HEK293 (cell line): ENCODE data around the gene TSHZ3.
A peak's percentile ranks its signal among the peaks of the same experiment; 100 is the strongest.

Experiments used
- CTCF ChIA-PET: fragments of 350-600 bp; formaldehyde crosslinking; extraction: SDS; loops from one replicate; lab custom pipeline; 2021; ENCODE audit warnings: antibody characterized with exemption; lab: Yijun Ruan, JAX
- POLR2A ChIA-PET: fragments of 300-600 bp; formaldehyde crosslinking; extraction: SDS; loops from one replicate; lab custom pipeline; 2020; ENCODE audit warnings: antibody characterized with exemption, inconsistent platforms; lab: Yijun Ruan, JAX
- H3K27ac ChIP-seq: fragments of 200-500 bp; sonication (Bioruptor generic); 2 replicates; pipeline ENCODE4 v1.5.1; 2014; ENCODE audit warnings: low read depth, low read length, control low read depth, inconsistent platforms; ENCODE audit errors: extremely low read depth
- H3K36me3 ChIP-seq, 2 experiments: fragments of 200-500 bp in 1 of 2; sonication (Bioruptor generic) in 1 of 2; 1 replicate in 1 of 2; 2 replicates in 1 of 2; pipeline ENCODE4 v1.5.1; 2014 to 2017; ENCODE audit warnings: inconsistent platforms in 2 of 2, low read length in 2 of 2; ENCODE audit not compliant: control insufficient read depth in 2 of 2, insufficient read depth in 1 of 2
- H3K4me1 ChIP-seq: fragments of 200-500 bp; sonication (Bioruptor generic); 2 replicates; pipeline ENCODE4 v1.5.1; 2014; ENCODE audit warnings: mild to moderate bottlenecking, low read length, inconsistent platforms; ENCODE audit not compliant: control insufficient read depth, insufficient read depth
- H3K4me3 ChIP-seq: 2 replicates; pipeline ENCODE4 v1.5.1; 2011; ENCODE audit warnings: low read depth, mild to moderate bottlenecking, control low read depth, low read length, moderate library complexity
- H3K9me3 ChIP-seq: fragments of 200-500 bp; sonication (Bioruptor generic); 2 replicates; pipeline ENCODE4 v1.5.1; 2014; ENCODE audit warnings: low read depth, low read length, inconsistent platforms; ENCODE audit not compliant: control insufficient read depth, insufficient read depth
- BCL11A ChIP-seq: fragments of 450-650 bp; formaldehyde crosslinking; IDR thresholded peaks from 2 replicates; pipeline ENCODE4 v1.5.1; 2016; ENCODE audit warnings: low read depth, missing biosample characterization, missing genetic modification characterization
- GLIS1 ChIP-seq: fragments of 450-650 bp; formaldehyde crosslinking; IDR thresholded peaks from 2 replicates; pipeline ENCODE4 v1.5.1; 2016; ENCODE audit warnings: missing biosample characterization, missing genetic modification characterization
- KLF8 ChIP-seq: fragments of 450-650 bp; formaldehyde crosslinking; IDR thresholded peaks from 2 replicates; pipeline ENCODE4 v1.5.1; 2016; ENCODE audit warnings: missing biosample characterization, missing genetic modification characterization
- SP2 ChIP-seq: fragments of 450-650 bp; formaldehyde crosslinking; IDR thresholded peaks from 2 replicates; pipeline ENCODE4 v1.5.1; 2016; ENCODE audit warnings: missing biosample characterization, missing genetic modification characterization
- ZNF155 ChIP-seq: fragments of 450-650 bp; formaldehyde crosslinking; IDR thresholded peaks from 2 replicates; pipeline ENCODE4 v1.5.1; 2016; ENCODE audit warnings: missing biosample characterization, missing genetic modification characterization
- ZNF223 ChIP-seq: fragments of 450-650 bp; formaldehyde crosslinking; IDR thresholded peaks from 2 replicates; pipeline ENCODE4 v1.5.1; 2016; ENCODE audit warnings: missing biosample characterization, missing genetic modification characterization
- ZNF266 ChIP-seq: fragments of 450-650 bp; formaldehyde crosslinking; IDR thresholded peaks from 2 replicates; pipeline ENCODE4 v1.5.1; 2016; ENCODE audit warnings: missing biosample characterization, missing genetic modification characterization, low read depth
- ZNF350 ChIP-seq: fragments of 450-650 bp; formaldehyde crosslinking; IDR thresholded peaks from 2 replicates; pipeline ENCODE4 v1.5.0; 2017; ENCODE audit warnings: missing biosample characterization, mild to moderate bottlenecking, missing genetic modification characterization
- ZNF366 ChIP-seq: fragments of 450-650 bp; formaldehyde crosslinking; conservative IDR thresholded peaks from 2 replicates; pipeline ENCODE4 v1.5.1; 2016; ENCODE audit warnings: missing biosample characterization, missing genetic modification characterization
- ZNF488 ChIP-seq: fragments of 450-650 bp; formaldehyde crosslinking; IDR thresholded peaks from 2 replicates; pipeline ENCODE4 v1.5.1; 2016; ENCODE audit warnings: missing biosample characterization, missing genetic modification characterization
- ZNF501 ChIP-seq: fragments of 450-650 bp; formaldehyde crosslinking; IDR thresholded peaks from 2 replicates; pipeline ENCODE4 v1.5.1; 2016; ENCODE audit warnings: missing biosample characterization, missing genetic modification characterization
- ZNF548 ChIP-seq: fragments of 450-650 bp; formaldehyde crosslinking; IDR thresholded peaks from 2 replicates; pipeline ENCODE4 v1.5.1; 2016; ENCODE audit warnings: missing biosample characterization, missing genetic modification characterization
- ZNF747 ChIP-seq: fragments of 450-650 bp; formaldehyde crosslinking; IDR thresholded peaks from 2 replicates; pipeline ENCODE4 v1.5.1; 2016; ENCODE audit warnings: missing biosample characterization, missing genetic modification characterization
- ZSCAN16 ChIP-seq: fragments of 450-650 bp; formaldehyde crosslinking; IDR thresholded peaks from 2 replicates; pipeline ENCODE4 v1.5.1; 2016; ENCODE audit warnings: missing biosample characterization, missing genetic modification characterization
- TF ChIP-seq, protein P1 (sequence below): fragments of 450-650 bp; formaldehyde crosslinking; IDR thresholded peaks from 2 replicates; pipeline ENCODE4 v1.5.1; 2016; ENCODE audit warnings: missing biosample characterization, missing genetic modification characterization, borderline replicate concordance
- TF ChIP-seq, protein P2 (sequence below): fragments of 450-650 bp; formaldehyde crosslinking; IDR thresholded peaks from 2 replicates; pipeline ENCODE4 v1.5.1; 2016; ENCODE audit warnings: missing biosample characterization, missing genetic modification characterization
- TF ChIP-seq, protein P3 (sequence below): fragments of 450-650 bp; formaldehyde crosslinking; IDR thresholded peaks from 2 replicates; pipeline ENCODE4 v1.5.1; 2016; ENCODE audit warnings: missing biosample characterization, missing genetic modification characterization
- TF ChIP-seq, protein P4 (sequence below): fragments of 450-650 bp; formaldehyde crosslinking; IDR thresholded peaks from 2 replicates; pipeline ENCODE4 v1.5.1; 2016; ENCODE audit warnings: missing biosample characterization, missing genetic modification characterization
- TF ChIP-seq, protein P5 (sequence below): fragments of 450-650 bp; formaldehyde crosslinking; IDR thresholded peaks from 2 replicates; pipeline ENCODE4 v1.5.1; 2017; ENCODE audit warnings: missing biosample characterization, missing genetic modification characterization

TSHZ3 gene

DNA sequence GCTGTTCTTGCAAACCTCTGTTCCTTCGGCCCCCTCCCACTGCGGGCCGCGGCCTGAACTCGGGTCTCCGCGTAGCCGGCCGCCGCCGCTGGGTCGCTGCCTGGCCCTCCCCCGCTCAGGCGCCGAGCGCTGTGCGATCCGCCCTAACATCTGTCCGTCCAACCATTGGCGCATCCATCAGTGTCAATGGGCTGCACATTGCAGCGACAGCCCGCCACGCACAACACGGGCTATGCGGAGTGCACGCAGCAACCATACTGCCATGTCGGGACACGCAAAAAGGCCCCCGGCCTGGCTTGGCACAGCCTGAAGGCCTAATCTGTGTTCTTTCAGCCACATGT is 2.6 kb upstream of the TSHZ3 start:
- TF ChIP-seq BCL11A (tag by site-specific recombination) = no peak
- TF ChIP-seq ZNF155 = no peak
- TF ChIP-seq ZNF266 = no peak
- no peak for TF ChIP-seq SP2
- no peak for TF ChIP-seq ZNF488 (tag by site-specific recombination)
- TF ChIP-seq ZNF548 (tag by site-specific recombination) = no peak
- peaks cover 0 to 4% of the 10 kb centered on the region in 2 experiments; a peak in 1 of 3 replicates for H3K36me3 ChIP-seq
- H3K4me1 ChIP-seq = peaks cover 28% of the 10 kb centered on the region
- peak overlapping the region; percentile 97; the same call in 1 of the 2 replicates for H3K27ac ChIP-seq
- H3K4me3 ChIP-seq = no peak overlapping the region
- H3K9me3 ChIP-seq = no peaks in the 10 kb centered on the region
- ChIA-PET POLR2A (no interaction called here), CTCF (interaction anchor here (0.7 to 1.0 kb wide), 2 partner anchors 297 to 682 kb away, joined by 4 read pairs; no protein-coding TSS in a partner anchor)

DNA sequence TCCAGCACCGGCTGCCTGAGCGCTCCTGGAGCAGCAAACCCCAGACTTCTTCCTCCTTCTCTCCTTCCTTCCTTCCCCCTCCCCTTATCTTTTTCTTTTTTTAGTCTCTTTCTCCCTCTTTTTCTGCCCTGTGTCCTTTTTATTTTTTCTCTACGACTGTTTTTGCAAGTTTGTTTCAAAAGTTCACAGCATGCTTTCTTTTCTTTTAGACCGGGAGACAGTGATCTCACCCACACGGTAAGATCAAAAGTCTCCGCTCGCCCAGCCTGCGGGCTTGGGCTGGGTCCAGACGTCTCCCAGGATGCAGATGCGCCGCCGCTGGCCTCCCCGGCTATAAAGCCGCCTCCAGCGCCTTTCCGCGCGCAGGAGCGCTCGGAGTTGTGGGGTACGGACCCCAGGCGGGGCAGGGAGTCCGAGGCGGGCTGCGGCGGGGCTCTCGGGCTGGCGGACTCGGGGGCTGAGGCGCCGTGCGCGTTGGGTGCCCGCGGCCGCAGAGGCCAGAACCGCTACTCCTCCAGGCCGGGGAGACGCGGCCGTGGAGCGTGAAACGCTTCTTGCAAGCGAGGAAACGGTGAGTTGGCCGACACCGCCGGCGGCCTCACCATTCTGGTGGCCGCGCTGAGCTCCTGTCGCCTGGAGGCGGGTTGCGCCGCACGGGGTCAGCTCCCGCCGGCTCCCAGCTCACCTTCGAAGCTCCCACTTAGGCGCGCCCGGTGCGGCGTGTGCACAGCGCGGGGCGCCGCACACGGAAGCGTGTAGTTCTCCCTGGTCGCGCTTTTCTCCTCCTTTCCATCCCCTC is 2.0 kb upstream of the TSHZ3 start:
- Histone ChIP-seq H3K4me3 (peak overlapping the region; percentile 63), H3K4me1 (peaks cover 22% of the 10 kb centered on the region), H3K27ac (peak overlapping the region; percentile 97), H3K9me3 (no peaks in the 10 kb centered on the region), H3K36me3 (peaks cover 0 to 4% of the 10 kb centered on the region in 2 experiments; a peak in 1 of 3 replicates)
- CTCF ChIA-PET = interaction anchor here (1.0 to 2.0 kb wide), 2 partner anchors 13 to 297 kb away, joined by 4 to 9 read pairs; no protein-coding TSS in a partner anchor
- POLR2A ChIA-PET = interaction anchor here (0.8 to 2.1 kb wide), 3 partner anchors 11 to 137 kb away, joined by 3 to 10 read pairs (median 4); no protein-coding TSS in a partner anchor
- TF ChIP-seq KLF8 (peak; percentile 70), ZNF223 (tag by site-specific recombination) (no peak), ZNF501 (tag by site-specific recombination) (no peak), ZNF350 (tag by site-specific recombination) (no peak), ZNF366 (tag by site-specific recombination) (peak; percentile 92), ZNF747 (tag by site-specific recombination) (no peak), GLIS1 (tag by site-specific recombination) (peak; percentile 73), ZSCAN16 (tag by site-specific recombination) (peak; percentile 13; the same call in 1 of the 2 replicates)
- TF ChIP-seq, protein P1, sequence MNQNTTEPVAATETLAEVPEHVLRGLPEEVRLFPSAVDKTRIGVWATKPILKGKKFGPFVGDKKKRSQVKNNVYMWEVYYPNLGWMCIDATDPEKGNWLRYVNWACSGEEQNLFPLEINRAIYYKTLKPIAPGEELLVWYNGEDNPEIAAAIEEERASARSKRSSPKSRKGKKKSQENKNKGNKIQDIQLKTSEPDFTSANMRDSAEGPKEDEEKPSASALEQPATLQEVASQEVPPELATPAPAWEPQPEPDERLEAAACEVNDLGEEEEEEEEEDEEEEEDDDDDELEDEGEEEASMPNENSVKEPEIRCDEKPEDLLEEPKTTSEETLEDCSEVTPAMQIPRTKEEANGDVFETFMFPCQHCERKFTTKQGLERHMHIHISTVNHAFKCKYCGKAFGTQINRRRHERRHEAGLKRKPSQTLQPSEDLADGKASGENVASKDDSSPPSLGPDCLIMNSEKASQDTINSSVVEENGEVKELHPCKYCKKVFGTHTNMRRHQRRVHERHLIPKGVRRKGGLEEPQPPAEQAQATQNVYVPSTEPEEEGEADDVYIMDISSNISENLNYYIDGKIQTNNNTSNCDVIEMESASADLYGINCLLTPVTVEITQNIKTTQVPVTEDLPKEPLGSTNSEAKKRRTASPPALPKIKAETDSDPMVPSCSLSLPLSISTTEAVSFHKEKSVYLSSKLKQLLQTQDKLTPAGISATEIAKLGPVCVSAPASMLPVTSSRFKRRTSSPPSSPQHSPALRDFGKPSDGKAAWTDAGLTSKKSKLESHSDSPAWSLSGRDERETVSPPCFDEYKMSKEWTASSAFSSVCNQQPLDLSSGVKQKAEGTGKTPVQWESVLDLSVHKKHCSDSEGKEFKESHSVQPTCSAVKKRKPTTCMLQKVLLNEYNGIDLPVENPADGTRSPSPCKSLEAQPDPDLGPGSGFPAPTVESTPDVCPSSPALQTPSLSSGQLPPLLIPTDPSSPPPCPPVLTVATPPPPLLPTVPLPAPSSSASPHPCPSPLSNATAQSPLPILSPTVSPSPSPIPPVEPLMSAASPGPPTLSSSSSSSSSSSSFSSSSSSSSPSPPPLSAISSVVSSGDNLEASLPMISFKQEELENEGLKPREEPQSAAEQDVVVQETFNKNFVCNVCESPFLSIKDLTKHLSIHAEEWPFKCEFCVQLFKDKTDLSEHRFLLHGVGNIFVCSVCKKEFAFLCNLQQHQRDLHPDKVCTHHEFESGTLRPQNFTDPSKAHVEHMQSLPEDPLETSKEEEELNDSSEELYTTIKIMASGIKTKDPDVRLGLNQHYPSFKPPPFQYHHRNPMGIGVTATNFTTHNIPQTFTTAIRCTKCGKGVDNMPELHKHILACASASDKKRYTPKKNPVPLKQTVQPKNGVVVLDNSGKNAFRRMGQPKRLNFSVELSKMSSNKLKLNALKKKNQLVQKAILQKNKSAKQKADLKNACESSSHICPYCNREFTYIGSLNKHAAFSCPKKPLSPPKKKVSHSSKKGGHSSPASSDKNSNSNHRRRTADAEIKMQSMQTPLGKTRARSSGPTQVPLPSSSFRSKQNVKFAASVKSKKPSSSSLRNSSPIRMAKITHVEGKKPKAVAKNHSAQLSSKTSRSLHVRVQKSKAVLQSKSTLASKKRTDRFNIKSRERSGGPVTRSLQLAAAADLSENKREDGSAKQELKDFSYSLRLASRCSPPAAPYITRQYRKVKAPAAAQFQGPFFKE (tag by site-specific recombination) = no peak
- TF ChIP-seq, protein P2, sequence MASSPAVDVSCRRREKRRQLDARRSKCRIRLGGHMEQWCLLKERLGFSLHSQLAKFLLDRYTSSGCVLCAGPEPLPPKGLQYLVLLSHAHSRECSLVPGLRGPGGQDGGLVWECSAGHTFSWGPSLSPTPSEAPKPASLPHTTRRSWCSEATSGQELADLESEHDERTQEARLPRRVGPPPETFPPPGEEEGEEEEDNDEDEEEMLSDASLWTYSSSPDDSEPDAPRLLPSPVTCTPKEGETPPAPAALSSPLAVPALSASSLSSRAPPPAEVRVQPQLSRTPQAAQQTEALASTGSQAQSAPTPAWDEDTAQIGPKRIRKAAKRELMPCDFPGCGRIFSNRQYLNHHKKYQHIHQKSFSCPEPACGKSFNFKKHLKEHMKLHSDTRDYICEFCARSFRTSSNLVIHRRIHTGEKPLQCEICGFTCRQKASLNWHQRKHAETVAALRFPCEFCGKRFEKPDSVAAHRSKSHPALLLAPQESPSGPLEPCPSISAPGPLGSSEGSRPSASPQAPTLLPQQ (tag by site-specific recombination) = peak; percentile 75
- TF ChIP-seq, protein P3, sequence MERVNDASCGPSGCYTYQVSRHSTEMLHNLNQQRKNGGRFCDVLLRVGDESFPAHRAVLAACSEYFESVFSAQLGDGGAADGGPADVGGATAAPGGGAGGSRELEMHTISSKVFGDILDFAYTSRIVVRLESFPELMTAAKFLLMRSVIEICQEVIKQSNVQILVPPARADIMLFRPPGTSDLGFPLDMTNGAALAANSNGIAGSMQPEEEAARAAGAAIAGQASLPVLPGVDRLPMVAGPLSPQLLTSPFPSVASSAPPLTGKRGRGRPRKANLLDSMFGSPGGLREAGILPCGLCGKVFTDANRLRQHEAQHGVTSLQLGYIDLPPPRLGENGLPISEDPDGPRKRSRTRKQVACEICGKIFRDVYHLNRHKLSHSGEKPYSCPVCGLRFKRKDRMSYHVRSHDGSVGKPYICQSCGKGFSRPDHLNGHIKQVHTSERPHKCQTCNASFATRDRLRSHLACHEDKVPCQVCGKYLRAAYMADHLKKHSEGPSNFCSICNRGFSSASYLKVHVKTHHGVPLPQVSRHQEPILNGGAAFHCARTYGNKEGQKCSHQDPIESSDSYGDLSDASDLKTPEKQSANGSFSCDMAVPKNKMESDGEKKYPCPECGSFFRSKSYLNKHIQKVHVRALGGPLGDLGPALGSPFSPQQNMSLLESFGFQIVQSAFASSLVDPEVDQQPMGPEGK (tag by site-specific recombination) = peak; percentile 58; the same call in 1 of the 2 replicates
- TF ChIP-seq, protein P4, sequence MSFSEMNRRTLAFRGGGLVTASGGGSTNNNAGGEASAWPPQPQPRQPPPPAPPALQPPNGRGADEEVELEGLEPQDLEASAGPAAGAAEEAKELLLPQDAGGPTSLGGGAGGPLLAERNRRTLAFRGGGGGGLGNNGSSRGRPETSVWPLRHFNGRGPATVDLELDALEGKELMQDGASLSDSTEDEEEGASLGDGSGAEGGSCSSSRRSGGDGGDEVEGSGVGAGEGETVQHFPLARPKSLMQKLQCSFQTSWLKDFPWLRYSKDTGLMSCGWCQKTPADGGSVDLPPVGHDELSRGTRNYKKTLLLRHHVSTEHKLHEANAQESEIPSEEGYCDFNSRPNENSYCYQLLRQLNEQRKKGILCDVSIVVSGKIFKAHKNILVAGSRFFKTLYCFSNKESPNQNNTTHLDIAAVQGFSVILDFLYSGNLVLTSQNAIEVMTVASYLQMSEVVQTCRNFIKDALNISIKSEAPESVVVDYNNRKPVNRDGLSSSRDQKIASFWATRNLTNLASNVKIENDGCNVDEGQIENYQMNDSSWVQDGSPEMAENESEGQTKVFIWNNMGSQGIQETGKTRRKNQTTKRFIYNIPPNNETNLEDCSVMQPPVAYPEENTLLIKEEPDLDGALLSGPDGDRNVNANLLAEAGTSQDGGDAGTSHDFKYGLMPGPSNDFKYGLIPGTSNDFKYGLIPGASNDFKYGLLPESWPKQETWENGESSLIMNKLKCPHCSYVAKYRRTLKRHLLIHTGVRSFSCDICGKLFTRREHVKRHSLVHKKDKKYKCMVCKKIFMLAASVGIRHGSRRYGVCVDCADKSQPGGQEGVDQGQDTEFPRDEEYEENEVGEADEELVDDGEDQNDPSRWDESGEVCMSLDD = 0 out of 2 replicates have a peak, but pooled peaks have one; percentile 50
- TF ChIP-seq, protein P5, sequence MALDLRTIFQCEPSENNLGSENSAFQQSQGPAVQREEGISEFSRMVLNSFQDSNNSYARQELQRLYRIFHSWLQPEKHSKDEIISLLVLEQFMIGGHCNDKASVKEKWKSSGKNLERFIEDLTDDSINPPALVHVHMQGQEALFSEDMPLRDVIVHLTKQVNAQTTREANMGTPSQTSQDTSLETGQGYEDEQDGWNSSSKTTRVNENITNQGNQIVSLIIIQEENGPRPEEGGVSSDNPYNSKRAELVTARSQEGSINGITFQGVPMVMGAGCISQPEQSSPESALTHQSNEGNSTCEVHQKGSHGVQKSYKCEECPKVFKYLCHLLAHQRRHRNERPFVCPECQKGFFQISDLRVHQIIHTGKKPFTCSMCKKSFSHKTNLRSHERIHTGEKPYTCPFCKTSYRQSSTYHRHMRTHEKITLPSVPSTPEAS (tag by site-specific recombination) = 0 out of 2 replicates have a peak, but pooled peaks have one; percentile 13
